HG03575 (cell line): ENCODE results near the gene OR6V1.

Source experiments
- ATAC-seq: cut with Tn5 transposase; IDR thresholded peaks from one replicate; pipeline ENCODE4 v1.9.1; 2021; ENCODE audit not compliant: unreplicated experiment, insufficient number of reproducible peaks, low FRiP score; ENCODE audit errors: extremely low read depth

The OR6V1 gene

DNA sequence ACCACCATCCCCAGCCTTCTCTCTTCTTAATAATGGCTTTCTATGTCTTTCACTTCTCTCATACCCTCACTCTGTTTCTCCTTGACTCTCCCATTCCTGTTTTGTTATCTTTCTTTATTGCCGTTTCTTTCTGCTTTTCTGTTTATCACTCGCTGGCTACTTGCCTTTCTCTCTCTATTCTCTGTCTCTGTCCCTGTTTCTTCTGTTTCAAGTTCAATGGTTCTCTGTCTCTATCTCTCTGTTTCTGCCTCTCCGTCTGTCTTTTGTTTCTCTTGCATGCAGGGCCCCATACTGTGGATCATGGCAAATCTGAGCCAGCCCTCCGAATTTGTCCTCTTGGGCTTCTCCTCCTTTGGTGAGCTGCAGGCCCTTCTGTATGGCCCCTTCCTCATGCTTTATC, at the start of gene OR6V1:
Gene OR6V1 (plus strand): TSS at position 301 of the 400 bp plus-strand sequence. CDS start 0 bp downstream, at position 301.
- ATAC-seq: no peak

GRCh38 chr7:143002898-143003297, 49.2 kb upstream of the OR6V1 start:
- ATAC-seq: no peak

- no peak for ATAC-seq
Measured at GRCh38 chr7:143003393-143004051, 48.6 kb upstream of the OR6V1 start.

GRCh38 chr7:143005632-143006260, 46.4 kb upstream of the OR6V1 start:
- no peak for ATAC-seq

- no peak for ATAC-seq
Measured at GRCh38 chr7:143008007-143008901, 43.9 kb upstream of the OR6V1 start.

- ATAC-seq: no peak
Measured at GRCh38 chr7:143012001-143012400, 40.1 kb upstream of the OR6V1 start.

DNA sequence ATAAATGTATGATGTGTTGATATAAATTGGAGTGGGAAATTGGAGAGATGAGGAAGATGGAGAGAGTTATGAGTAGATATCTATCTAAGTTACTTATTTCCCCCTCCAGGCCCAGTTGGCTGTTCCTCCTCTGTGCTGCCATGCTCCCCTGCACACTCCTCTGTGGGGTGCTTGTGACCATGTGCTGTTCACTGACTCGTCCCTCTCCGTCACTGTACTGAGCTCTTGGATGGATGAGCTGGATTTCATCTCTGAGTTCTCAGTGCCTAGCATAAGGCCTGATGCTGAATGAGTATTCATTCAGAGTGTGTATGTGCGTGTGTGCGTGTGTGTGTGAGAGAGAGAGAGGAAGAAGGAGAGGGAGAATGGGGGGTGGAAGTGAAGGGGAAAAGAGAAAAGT, 39.7 kb upstream of the OR6V1 start:
- ATAC-seq: no peak

DNA sequence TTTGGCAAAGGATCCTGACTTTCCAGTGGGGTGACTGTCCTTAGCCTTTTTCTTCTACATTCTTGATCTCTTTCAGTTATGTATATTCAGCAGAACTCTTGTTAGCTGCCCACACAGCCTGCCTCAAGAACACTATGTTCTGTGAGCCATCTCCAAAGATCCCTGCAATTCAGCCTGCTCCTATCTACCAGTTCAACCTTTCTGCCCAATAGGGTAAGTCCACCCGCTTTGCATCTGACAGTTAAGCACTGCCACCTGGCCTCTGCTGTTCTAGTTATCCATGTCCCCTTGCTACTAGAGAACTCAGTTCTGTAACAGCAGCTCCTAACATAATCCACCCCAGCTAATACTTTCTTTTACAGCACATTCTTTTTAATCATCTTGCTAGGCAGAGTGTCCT, 38.7 kb upstream of the OR6V1 start:
- no peak for ATAC-seq

DNA sequence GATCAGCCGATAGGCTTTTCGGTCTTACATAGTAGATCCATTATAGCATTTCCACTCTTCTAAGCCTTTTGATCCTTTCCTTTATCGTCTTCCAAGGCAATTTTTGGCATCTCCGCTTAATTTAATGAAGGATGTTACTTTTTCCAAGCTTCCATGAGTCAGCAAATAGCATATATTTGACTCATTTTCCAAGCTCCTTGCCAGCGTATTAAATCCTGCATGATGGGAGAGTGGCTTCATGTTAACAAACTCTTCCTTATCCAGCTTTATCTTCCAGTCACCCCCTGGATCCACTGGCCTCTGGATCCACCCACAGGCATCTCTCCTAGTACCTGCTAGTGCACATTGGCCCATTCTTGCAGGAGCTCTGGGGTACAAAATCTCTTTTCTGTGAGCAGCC, 38.2 kb upstream of the OR6V1 start:
- ATAC-seq: no peak

GRCh38 chr7:143015084-143015483, 37.1 kb upstream of the OR6V1 start:
- peak; percentile 87 for ATAC-seq

DNA sequence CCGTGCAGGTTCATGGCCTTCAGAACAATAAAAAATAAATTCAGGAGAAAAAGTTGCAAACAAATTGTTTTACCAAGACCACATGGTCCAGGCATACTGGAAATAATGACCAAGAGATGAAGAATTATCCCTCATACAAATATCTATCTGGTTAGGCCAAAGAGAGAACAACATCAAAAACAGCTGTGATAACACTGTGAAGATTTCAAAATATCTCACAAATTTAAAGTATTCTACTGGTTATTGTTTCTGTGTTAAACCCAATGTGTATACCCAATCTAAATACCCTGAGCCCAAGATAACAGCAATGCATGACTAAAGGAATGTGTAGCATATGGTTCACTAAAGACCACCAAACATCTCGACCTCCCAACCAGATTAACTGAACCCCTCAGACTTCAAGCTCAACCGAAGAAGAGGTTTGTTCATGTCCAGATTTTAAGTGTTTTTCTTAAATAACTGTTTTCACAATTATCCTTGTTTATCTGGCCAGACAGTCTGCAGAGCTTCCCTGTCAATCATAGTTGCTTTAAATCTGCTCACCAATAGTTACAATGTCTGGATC, 36.1 kb upstream of the OR6V1 start:
- ATAC-seq: no peak

DNA sequence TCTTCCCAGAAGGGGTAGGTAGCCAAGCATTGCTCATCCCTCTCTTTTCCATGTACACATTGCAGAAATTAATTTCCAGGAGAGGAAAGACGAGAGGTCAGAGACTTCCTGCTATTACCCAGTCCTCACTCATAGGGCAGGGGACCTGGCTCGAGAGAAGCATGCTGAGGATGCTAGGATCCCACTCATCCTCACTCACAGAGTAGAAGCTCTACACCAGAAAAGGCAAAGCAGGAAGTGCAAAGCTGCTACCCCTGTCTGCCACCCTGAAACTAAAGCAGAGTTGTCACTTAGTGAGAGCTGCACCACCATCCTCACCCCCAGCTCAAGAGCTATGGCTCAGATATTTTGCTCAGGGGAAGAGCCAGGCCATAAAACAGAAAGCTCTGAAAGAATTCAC, 35.1 kb upstream of the OR6V1 start:
- ATAC-seq: no peak

GRCh38 chr7:143018931-143019330, 33.2 kb upstream of the OR6V1 start:
- ATAC-seq: no peak

GRCh38 chr7:143023047-143023446, 29.1 kb upstream of the OR6V1 start:
- ATAC-seq: no peak

GRCh38 chr7:143025371-143025770, 26.8 kb upstream of the OR6V1 start:
- no peak for ATAC-seq

DNA sequence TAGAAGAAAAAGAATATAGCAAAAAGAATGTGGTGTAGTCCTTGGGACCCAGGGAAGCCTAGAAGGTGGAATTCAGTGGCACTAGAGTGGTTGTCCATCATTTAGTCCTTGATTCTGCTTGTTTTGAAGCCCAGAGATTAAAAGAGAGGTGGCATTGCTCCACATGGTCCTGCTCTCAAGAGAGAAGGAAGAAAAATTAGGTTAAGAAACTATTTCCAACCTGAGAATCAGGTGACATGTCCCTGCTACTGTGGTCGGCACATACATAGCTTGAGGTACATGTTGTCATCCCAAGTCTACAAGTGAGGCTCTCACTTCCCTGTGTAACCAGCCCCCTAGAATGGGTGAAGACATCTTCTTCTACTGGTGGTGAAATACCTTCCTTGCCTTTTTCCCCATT, 25.1 kb upstream of the OR6V1 start, which contains the start of gene OR9A2:
Gene OR9A2 (minus strand): TSS at position 101 of the 400 bp plus-strand sequence. CDS start 0 bp downstream, at position 101.
- ATAC-seq: no peak

- ATAC-seq: no peak
Measured at GRCh38 chr7:143027683-143028082, 24.5 kb upstream of the OR6V1 start.

- ATAC-seq: no peak
Measured at GRCh38 chr7:143038635-143039034, 13.5 kb upstream of the OR6V1 start.

GRCh38 chr7:143040209-143040715, 11.9 kb upstream of the OR6V1 start:
- no peak for ATAC-seq
